Osteoblast (primary cell): ENCODE results near the gene EHBP1. TPM values are rescaled to one million over a fixed set of nuclear protein-coding genes. Genes with fewer than 3 reads are reported as not detected.
A peak's percentile ranks its signal among the peaks of the same experiment; 100 is the strongest.
"Not testable (repeated sequence)": the region's sequence is repeated elsewhere in the genome, so short reads cannot be mapped to it uniquely, and the experiment has no call there.

ENCODE experiments used
- DNase-seq: peaks from one replicate; pipeline ENCODE4 v3.0.0; 2011; ENCODE audit warnings: low spot score, mixed read lengths; ENCODE audit not compliant: insufficient read length; ENCODE audit errors: missing footprints
- H2AFZ ChIP-seq: 2 replicates; pipeline ENCODE4 v1.6.0; 2011; ENCODE audit warnings: mild to moderate bottlenecking, low read length
- H3K27ac ChIP-seq: 2 replicates; pipeline ENCODE4 v1.5.1; 2011; ENCODE audit warnings: mild to moderate bottlenecking, low read depth, low read length, moderate library complexity
- H3K27me3 ChIP-seq: 2 replicates; pipeline ENCODE4 v1.6.0; 2012; ENCODE audit warnings: mild to moderate bottlenecking, control low read depth, inconsistent platforms, low read length, moderate library complexity; ENCODE audit not compliant: insufficient read depth
- H3K36me3 ChIP-seq: 2 replicates; pipeline ENCODE4 v1.5.1; 2011; ENCODE audit warnings: mild to moderate bottlenecking, low read length, control low read depth, moderate library complexity; ENCODE audit not compliant: insufficient read depth
- H3K4me1 ChIP-seq: 2 replicates; pipeline ENCODE4 v1.5.1; 2011; ENCODE audit warnings: mild to moderate bottlenecking, low read length, control low read depth, moderate library complexity; ENCODE audit not compliant: insufficient read depth
- H3K4me2 ChIP-seq: 2 replicates; pipeline ENCODE4 v1.6.0; 2011; ENCODE audit warnings: mild to moderate bottlenecking, low read length; ENCODE audit not compliant: insufficient read depth
- H3K4me3 ChIP-seq: fragments of 200-600 bp; sonication (generic); 3 replicates; pipeline ENCODE4 v1.5.1; 2012; ENCODE audit warnings: mild to moderate bottlenecking, low read length, inconsistent platforms; ENCODE audit not compliant: insufficient read depth
- H3K79me2 ChIP-seq: 2 replicates; pipeline ENCODE4 v1.6.0; 2012; ENCODE audit warnings: mild to moderate bottlenecking, low read length, control low read depth, inconsistent platforms; ENCODE audit not compliant: insufficient read depth
- H3K9me3 ChIP-seq: 2 replicates; pipeline ENCODE4 v1.5.1; 2011; ENCODE audit warnings: low read depth, low read length, control low read depth
- H4K20me1 ChIP-seq: 2 replicates; pipeline ENCODE4 v1.6.0; 2012; ENCODE audit warnings: mild to moderate bottlenecking, low read length, control low read depth; ENCODE audit not compliant: insufficient read depth
- total RNA-seq: library from RNA; depleted of rRNA; stranded (reverse); fragments of >200 nt; gene quantifications from 2 replicates; pipeline ENCODE4 v1.2.3, GENCODE V29; 2012
- TF ChIP-seq, protein P1 (sequence below): IDR thresholded peaks from 2 replicates; pipeline ENCODE4 v1.5.1; 2011; ENCODE audit warnings: mild to moderate bottlenecking, low read depth, low read length, moderate library complexity; ENCODE audit errors: extremely low read depth

Gene EHBP1
- total RNA-seq, 1 donor: 96.3 TPM

DNA sequence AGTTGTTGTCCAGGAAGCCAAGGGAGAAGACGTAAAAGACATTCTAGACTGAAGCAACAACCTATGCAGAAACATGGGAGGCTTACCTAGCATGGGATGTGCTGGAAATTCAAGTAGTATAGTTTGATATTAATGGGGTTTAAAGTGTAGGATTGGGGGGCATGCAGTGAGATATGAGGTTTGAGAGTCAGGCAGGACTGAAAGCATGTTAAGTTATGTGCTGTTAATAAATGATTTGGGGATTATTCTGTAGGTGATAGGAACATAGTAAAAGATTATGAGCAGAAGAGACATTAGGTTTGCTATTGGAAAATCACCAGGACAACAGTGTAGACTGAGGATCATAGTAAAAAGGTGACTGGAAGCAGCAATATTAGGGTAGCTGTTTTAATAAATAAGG, 3.2 kb downstream of the EHBP1 start:
- H3K4me1 ChIP-seq: peaks cover 20% of the 10 kb centered on the region
- peaks cover 14% of the 10 kb centered on the region for H4K20me1 ChIP-seq
- H3K36me3 ChIP-seq: peaks cover 33% of the 10 kb centered on the region
- TF ChIP-seq, protein P1, sequence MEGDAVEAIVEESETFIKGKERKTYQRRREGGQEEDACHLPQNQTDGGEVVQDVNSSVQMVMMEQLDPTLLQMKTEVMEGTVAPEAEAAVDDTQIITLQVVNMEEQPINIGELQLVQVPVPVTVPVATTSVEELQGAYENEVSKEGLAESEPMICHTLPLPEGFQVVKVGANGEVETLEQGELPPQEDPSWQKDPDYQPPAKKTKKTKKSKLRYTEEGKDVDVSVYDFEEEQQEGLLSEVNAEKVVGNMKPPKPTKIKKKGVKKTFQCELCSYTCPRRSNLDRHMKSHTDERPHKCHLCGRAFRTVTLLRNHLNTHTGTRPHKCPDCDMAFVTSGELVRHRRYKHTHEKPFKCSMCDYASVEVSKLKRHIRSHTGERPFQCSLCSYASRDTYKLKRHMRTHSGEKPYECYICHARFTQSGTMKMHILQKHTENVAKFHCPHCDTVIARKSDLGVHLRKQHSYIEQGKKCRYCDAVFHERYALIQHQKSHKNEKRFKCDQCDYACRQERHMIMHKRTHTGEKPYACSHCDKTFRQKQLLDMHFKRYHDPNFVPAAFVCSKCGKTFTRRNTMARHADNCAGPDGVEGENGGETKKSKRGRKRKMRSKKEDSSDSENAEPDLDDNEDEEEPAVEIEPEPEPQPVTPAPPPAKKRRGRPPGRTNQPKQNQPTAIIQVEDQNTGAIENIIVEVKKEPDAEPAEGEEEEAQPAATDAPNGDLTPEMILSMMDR: no peak
- H3K4me2 ChIP-seq: peak overlapping the region; percentile 82
- no peak for DNase-seq
- no peaks in the 10 kb centered on the region for H3K9me3 ChIP-seq
- H3K79me2 ChIP-seq: peaks cover 73% of the 10 kb centered on the region
- no peaks in the 10 kb centered on the region for H3K27me3 ChIP-seq
- H3K27ac ChIP-seq: no peak overlapping the region
- H2AFZ ChIP-seq: no peak overlapping the region
- H3K4me3 ChIP-seq: peak overlapping the region; percentile 39

DNA sequence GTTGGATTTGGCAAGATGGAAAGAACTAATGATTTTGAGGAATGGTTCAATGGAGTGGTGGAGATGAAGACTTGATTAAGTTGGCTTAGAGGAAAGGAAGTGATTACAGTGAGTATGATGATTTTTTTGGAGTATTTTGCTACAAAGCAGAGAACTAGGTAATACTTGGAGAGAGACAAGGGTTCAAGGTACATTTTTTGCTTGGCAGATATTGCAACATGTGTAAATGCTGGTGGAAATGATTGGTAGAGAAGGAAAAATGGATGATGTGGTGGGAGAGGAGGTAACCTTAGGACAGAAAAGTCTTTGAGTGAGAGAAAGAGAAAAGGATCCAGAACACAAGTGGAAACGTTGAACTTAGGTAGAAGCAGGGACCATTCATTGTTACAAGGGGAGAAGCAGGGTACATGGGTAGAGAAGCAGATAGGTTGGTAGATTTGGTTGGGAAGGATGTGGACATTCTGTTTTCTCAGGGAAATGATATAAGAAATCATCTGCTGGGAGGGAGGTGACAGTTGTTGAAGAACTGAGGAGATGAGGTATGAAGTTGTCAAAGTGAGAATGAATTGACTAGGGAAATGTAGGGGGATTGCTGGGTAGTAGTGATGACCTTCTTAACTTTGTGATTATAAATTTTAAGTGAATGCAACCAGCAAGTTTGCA, 6.5 kb downstream of the EHBP1 start:
- H3K27me3 ChIP-seq: no peaks in the 10 kb centered on the region
- no peak overlapping the region for H2AFZ ChIP-seq
- H3K9me3 ChIP-seq: no peaks in the 10 kb centered on the region
- no peak for DNase-seq
- no peak overlapping the region for H3K4me2 ChIP-seq
- peaks cover 50% of the 10 kb centered on the region for H3K36me3 ChIP-seq
- TF ChIP-seq, protein P1: no peak
- H3K27ac ChIP-seq: no peak overlapping the region
- H3K4me3 ChIP-seq: no peak overlapping the region
- H3K79me2 ChIP-seq: peaks cover 92% of the 10 kb centered on the region
- peaks cover 5% of the 10 kb centered on the region for H3K4me1 ChIP-seq
- peaks cover 22% of the 10 kb centered on the region for H4K20me1 ChIP-seq

DNA sequence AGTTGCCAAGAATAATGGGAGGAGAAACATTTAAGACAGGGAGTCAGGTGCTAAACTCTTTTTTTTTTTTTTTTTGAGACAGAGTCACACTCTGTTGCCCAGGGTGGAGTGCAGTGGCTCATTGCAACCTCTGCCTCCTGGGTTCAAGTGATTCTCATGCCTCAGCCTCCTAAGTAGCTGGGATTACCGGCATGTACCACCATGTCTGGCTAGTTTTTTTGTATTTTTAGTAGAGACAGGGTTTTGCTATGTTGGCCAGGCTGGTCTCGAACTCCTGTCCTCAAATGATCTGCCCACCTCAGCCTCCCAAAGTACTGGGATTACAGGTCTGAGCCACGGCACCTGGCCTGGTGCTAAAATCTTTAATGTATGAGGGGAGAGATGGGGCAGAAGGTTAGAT, 7.7 kb downstream of the EHBP1 start:
- not testable (repeated sequence) for H3K4me1 ChIP-seq, H3K4me3 ChIP-seq, H3K9me3 ChIP-seq, H3K4me2 ChIP-seq, H3K27ac ChIP-seq, DNase-seq, H3K27me3 ChIP-seq, H2AFZ ChIP-seq
- Histone ChIP-seq H3K79me2 (peaks cover 90% of the 10 kb centered on the region), H3K36me3 (peaks cover 44% of the 10 kb centered on the region), H4K20me1 (peaks cover 22% of the 10 kb centered on the region)

DNA sequence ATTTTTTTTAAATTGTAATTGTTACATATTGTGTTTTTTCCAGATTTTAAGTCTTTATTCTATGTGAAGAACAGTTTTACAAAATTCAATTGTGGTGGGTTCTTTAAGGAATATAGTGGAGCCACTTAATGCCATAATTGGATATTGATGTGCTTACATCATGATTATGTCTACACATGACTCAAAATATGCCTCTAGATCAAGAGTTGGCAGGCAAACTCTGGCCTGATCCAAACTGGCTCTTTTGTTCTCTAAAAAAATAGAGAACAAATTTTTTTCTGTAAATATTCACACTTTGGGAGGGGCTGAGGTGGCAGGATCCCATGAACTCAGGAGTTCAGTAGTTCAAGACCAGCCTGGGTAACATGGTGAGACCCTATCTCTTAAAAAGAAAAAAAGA, 8.3 kb downstream of the EHBP1 start:
- Histone ChIP-seq H2AFZ (no peak overlapping the region), H3K4me2 (no peak overlapping the region), H4K20me1 (peaks cover 22% of the 10 kb centered on the region), H3K36me3 (peaks cover 37% of the 10 kb centered on the region), H3K79me2 (peaks cover 90% of the 10 kb centered on the region), H3K9me3 (no peaks in the 10 kb centered on the region), H3K4me3 (no peak overlapping the region), H3K27me3 (no peaks in the 10 kb centered on the region), H3K27ac (no peak overlapping the region), H3K4me1 (no peaks in the 10 kb centered on the region)
- DNase-seq: no peak
- TF ChIP-seq, protein P1: no peak
